Measurements from ENCODE around the gene KCTD17.
"Not testable (repeated sequence)": the region's sequence is repeated elsewhere in the genome, so short reads cannot be mapped to it uniquely, and the experiment has no call there.

Gene KCTD17

DNA sequence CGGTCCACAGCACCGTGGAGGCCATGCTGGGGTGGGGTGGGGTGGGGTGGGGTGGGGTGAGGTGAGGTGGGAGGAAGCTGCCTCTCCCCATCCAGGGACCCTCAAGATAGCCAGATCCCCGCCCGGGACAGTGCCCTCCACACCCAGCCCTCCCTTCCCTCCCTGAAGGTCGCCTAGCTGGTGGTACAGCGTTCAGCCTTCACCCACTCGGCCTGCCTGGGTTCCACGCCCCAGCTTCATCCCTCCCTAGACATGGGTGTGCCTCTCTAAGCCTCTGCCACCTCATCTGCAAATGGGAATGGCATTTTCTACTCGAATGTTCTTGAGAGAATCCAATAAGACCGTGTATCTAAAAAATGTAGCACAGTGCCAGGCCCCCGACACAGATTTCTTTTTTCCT, 17.8 kb downstream of the KCTD17 start:
- TF ChIP-seq, protein P1, sequence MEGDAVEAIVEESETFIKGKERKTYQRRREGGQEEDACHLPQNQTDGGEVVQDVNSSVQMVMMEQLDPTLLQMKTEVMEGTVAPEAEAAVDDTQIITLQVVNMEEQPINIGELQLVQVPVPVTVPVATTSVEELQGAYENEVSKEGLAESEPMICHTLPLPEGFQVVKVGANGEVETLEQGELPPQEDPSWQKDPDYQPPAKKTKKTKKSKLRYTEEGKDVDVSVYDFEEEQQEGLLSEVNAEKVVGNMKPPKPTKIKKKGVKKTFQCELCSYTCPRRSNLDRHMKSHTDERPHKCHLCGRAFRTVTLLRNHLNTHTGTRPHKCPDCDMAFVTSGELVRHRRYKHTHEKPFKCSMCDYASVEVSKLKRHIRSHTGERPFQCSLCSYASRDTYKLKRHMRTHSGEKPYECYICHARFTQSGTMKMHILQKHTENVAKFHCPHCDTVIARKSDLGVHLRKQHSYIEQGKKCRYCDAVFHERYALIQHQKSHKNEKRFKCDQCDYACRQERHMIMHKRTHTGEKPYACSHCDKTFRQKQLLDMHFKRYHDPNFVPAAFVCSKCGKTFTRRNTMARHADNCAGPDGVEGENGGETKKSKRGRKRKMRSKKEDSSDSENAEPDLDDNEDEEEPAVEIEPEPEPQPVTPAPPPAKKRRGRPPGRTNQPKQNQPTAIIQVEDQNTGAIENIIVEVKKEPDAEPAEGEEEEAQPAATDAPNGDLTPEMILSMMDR (IDR thresholded peaks at IDR 0.05; ENCODE audit: low read depth, low read length) = no peak
- DNase-seq (ENCODE audit: extremely low read depth, low read depth) = no peak

DNA sequence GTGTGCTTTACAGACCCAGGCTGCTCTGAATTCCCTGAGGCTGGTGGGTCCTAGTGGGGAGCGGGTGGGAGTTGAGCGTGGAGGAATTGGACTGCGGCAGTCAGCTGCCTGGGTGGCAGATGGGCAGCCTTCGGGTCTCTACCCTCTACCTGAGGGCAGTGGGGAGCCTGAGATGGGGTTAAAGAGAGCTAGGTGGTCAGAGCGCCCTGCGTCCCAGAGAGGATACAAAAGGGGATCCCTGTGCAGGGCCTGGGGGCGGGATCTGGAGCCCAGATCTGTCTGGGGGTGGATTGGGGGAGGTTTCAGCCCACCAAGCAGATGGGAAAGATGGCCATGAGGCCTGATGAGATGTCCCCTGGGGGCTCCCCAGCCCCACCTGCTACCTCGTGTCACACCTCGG, 18.2 kb downstream of the KCTD17 start:
- DNase-seq (ENCODE audit: extremely low read depth, low read depth) = no peak

DNA sequence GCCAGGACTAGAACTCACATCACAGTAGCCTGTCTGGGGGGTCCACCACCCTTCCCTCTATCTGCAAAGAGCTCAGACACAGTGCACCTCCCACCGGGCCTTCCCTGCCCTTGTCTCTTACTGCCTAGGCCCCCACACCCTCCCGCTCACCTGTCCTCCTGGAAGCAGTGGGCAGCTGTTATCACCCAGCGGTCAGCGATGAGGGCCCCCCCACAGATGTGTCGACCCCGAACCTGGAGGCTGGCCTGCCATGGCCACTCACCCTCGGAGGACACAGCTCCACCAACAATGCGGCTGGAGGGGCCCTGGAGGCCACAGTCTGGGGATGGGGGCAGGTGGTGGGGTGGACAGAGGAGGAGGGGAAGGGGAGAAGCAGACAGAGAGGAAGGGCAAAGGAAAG, 18.8 kb downstream of the KCTD17 start:
- DNase-seq (ENCODE audit: extremely low read depth, low read depth) = no peak

More for the DNA sequence above, 18.2 kb downstream of the KCTD17 start:
- TF ChIP-seq, protein P1 (IDR thresholded peaks at IDR 0.05; ENCODE audit: low read depth, low read length) = no peak

DNA sequence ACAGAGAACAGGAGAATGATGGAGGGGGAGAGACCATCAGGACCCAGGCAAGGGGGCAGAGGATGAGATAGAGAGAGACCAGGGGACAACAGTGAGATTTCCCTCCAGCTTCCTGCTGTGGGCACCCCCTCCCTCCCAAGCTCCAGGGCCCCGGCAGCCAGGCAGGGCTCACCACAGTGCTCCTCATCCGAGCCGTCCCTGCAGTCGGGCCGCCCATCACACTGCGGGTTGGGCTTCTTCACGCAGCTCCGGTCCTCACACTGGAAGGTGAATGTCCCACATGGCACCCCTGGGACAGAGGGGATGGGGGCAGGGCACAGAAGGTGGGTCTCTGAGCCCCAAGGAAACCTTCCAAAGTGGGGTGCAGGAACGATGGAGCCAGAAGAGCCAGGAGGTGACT, 19.2 kb downstream of the KCTD17 start:
- DNase-seq (ENCODE audit: extremely low read depth, low read depth) = no peak
- TF ChIP-seq, protein P1 (IDR thresholded peaks at IDR 0.05; ENCODE audit: low read depth, low read length) = no peak

More for the DNA sequence above, 18.8 kb downstream of the KCTD17 start:
- TF ChIP-seq, protein P1 (IDR thresholded peaks at IDR 0.05; ENCODE audit: low read depth, low read length) = no peak

DNA sequence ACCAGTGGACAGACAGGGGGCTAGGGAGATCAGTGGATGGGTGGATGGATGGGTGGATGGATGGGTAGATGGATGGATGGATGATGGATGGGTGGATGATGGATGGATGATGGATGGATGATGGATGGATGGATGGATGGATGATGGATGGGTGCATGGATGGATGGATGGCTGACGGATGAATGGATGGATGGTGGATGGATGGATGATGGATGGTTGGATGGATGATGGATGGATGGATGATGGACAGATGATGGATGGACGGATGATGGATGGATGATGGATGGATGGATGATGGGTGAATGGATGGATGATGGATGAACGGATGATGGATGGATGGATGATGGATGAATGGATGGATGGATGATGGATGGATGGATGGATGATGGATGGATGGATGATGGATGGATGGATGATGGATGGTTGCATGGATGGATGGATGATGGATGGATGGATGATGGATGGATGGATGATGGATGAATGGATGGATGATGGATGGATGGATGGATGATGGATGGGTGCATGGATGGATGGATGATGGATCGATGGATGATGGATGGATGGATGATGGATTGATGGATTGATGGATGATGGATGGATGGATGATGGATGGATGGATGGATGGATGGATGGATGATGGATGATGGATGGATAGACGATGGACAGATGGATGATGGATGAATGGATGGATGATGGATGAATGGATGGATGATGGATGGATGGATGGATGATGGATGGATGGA, 20.5 kb downstream of the KCTD17 start:
- DNase-seq (ENCODE audit: extremely low read depth, low read depth) = not testable (repeated sequence)

- no peak for DNase-seq (ENCODE audit: extremely low read depth, low read depth)
- TF ChIP-seq, protein P1 (IDR thresholded peaks at IDR 0.05; ENCODE audit: low read depth, low read length) = no peak
Observed at GRCh38 chr22:37072673-37073072, 21.1 kb downstream of the KCTD17 start.

GRCh38 chr22:37074537-37074936, 23.0 kb downstream of the KCTD17 start:
- DNase-seq (ENCODE audit: extremely low read depth, low read depth) = no peak
- TF ChIP-seq, protein P1 (IDR thresholded peaks at IDR 0.05; ENCODE audit: low read depth, low read length) = no peak

- no peak for DNase-seq (ENCODE audit: extremely low read depth, low read depth)
Observed at GRCh38 chr22:37075046-37075445, 23.5 kb downstream of the KCTD17 start.

More at GRCh38 chr22:37075046-37075445, 23.5 kb downstream of the KCTD17 start:
- TF ChIP-seq, protein P1 (IDR thresholded peaks at IDR 0.05; ENCODE audit: low read depth, low read length) = no peak

Measured in AG09319 (cell line).